Right lung (tissue), 5 donors: Measurements from ENCODE around the gene JUND. TPM values are rescaled to one million over a fixed set of nuclear protein-coding genes. Genes with fewer than 3 reads are reported as not detected.

ENCODE experiments used
- DNase-seq, 2 donors: peaks; one replicate each; pipeline ENCODE4 v3.0.0-alpha.2; 2013
- polyA plus RNA-seq, 5 donors: library from polyadenylated mRNA; unstranded; fragments of 120-200 nt; gene quantifications; one replicate each; pipeline versions ENCODE4 v1.2.1 to v1.2.3, GENCODE V29; 2013; ENCODE audit warnings: inconsistent platforms in 1 of 5, low replicate concordance in 1 of 5; ENCODE audit not compliant: insufficient read length in 5 of 5, insufficient read depth in 1 of 5

Gene JUND
- polyA plus RNA-seq, 5 donors = 44.7 to 152 (median 94.6) TPM

DNA sequence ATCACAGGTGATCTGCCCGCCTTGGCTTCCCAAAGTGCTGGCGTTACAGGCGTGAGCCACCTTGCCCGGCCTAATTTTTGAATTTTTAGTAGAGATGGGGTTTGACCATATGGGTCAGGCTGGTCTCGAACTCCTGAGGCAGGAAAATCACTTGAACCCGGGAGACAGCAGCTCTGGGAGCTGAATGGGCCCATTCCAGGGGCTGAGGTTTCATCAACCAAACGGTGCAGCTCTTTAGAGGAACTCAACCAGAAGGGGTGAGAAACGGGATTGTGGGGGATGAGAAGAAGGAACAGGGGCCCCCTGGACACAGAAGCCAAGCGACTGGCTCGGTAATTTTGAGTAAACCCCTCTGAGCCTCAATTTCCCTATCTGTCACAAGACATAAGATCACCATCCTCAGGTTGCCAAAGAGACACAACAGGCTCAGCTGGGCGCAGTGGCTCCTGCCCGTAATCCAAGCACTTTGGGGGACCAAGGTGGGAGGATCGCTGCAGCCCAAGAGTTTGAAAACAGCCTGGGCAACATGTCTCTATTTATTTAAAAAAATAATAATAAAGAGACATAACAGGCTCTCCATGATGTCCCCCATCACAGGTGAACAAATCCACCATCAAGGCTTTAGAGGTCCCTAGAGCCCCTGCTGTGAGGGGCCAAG, 7.7 kb downstream of the JUND start:
- no peak for DNase-seq

DNA sequence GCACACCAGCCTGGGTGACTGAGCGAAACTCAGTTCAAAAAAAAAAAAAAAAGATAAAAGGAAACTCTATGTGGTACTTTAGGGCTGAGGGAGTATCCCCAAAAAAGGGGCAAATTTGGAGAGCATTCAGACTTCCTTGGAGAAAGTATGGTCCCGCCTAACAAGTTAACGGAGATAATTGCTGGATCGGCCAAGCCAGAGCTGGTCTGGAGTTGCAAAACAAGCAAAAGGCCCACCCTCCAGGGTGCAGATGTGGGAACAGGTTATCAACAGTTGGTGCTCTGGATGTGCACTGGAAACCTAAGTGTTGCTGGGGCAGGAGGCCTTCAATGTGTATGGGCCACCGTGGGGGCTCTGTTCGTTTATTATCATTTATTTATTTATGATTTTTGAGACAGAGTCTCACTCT, 10.0 kb downstream of the JUND start:
- DNase-seq = no peak

DNA sequence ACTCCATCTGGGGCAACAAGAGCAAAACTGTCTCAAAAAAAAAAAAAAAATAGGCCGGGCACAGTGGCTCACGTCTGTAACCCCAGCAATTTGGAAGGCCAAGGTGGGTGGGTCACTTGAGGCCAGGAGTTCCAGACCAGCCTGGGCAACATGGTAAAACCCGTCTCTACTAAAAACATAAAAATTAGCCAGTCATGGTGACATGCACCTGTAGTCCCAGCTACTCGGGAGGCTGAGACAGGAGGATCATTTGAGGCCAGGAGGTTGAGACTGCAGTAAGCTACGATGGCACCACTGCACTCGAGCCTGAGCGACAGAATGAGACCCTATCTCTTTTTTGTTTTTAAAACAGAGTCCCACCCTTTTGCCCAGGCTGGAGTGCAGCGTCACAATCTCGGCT, 11.1 kb downstream of the JUND start:
- DNase-seq = no peak

- DNase-seq = no peak
Observed at GRCh38 chr19:18269070-18269723, 12.2 kb downstream of the JUND start.

- no peak for DNase-seq
Observed at GRCh38 chr19:18266771-18267686, 14.4 kb downstream of the JUND start.

DNA sequence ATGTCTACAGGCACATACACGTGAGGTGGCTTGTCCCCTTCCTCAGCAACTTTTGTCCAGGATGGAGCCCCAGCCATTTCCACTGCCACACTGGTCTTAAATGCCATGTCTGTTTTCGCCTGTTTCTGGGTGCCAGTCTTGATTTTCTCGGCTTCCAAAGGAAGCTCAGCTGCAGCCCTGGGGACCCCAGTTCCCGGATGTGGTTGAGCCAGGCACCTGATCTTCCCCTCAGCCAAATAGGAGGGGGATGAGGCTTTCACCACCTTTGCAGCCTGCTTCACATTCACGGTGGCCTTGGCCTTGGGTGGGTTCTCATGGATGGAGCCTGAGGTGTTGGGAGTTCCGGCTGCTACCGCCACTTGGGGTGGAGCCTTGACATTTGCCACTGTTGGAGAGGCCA, 15.8 kb downstream of the JUND start:
- DNase-seq = no peak

- no peak for DNase-seq
Observed at GRCh38 chr19:18264971-18265540, 16.4 kb downstream of the JUND start.

- DNase-seq = no peak
Observed at GRCh38 chr19:18264137-18264854, 17.1 kb downstream of the JUND start.

- DNase-seq = no peak
Observed at GRCh38 chr19:18263324-18264136, 17.9 kb downstream of the JUND start.

GRCh38 chr19:18262917-18263316, 18.5 kb downstream of the JUND start:
- DNase-seq = no peak

DNA sequence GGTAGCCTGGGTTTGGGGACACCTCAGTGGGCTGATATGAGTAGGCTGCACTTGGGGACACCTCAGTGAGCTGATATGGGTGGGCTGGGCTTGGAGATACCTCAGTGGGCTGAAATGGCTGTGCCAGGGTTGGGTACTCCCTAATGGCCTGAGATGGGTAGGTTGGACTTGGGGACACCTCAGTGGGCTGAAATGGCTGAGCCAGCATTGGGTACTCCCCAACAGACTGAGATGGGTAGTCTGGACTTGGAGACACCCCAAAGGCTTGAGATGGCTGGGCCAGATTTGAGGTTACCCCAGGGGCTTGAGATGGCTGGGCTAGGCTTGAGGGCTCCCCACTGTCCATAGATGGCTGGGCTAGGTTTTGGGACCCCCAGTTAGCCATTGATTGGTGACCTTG, 19.3 kb downstream of the JUND start:
- no peak for DNase-seq

- no peak for DNase-seq
Observed at GRCh38 chr19:18261474-18261873, 19.9 kb downstream of the JUND start.

DNA sequence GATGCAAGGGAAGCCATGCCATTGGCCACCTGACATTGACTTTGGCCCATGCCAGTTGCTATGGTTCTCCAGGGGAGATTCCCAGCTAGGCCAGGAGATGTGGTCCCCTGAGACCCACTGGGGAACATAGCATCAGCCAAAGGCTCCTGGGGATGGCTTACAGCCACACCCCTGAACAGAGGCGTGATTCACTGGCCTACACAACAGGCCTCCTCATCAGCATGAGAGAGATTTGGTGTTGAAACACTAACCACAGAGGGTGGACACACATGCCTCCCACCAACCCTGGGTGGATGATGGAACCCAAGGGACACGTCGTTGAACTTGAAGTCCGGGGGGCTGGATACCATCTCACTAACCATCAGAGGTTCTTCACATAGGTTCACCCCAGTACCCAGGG, 21.5 kb downstream of the JUND start:
- no peak for DNase-seq

- DNase-seq = no peak
Observed at GRCh38 chr19:18257503-18258470, 23.6 kb downstream of the JUND start.

GRCh38 chr19:18254546-18255503, 26.6 kb downstream of the JUND start:
- no peak for DNase-seq

GRCh38 chr19:18253716-18254115, 27.7 kb downstream of the JUND start:
- no peak for DNase-seq

- DNase-seq = no peak
Observed at GRCh38 chr19:18253130-18253529, 28.3 kb downstream of the JUND start.

DNA sequence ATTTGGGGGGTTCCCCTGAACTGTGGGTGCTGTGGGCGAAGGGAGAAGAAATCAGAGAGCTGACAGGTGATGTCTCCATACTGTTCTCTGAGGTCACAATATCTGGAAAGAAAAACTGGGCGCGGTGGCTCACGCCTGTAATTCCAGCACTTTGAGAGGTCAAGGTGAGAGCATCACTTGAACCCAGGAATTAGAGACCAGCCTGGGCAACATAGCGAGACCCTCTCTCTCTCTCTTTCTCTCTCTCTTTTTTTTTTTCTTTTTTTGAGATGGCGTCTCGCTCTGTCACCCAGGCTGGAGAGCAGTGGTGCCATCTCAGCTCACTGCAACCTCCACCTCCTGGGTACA, 29.1 kb downstream of the JUND start:
- DNase-seq = no peak
